Colonic mucosa (tissue), 4 donors: ENCODE data around the gene SUFU. TPM values are rescaled to one million over a fixed set of nuclear protein-coding genes. Genes with fewer than 3 reads are reported as not detected.

Source experiments
- DNase-seq: peaks from one replicate; pipeline ENCODE4 v3.0.0-alpha.2; 2020
- H3K27ac ChIP-seq: fragments of 200-600 bp; one replicate; pipeline ENCODE4 v1.8.0; 2021
- H3K27me3 ChIP-seq: fragments of 200-600 bp; one replicate; pipeline ENCODE4 v1.8.0; 2021
- H3K36me3 ChIP-seq: fragments of 200-600 bp; one replicate; pipeline ENCODE4 v1.8.0; 2021
- H3K4me1 ChIP-seq: fragments of 200-600 bp; one replicate; pipeline ENCODE4 v1.8.0; 2021; ENCODE audit warnings: mild to moderate bottlenecking
- H3K4me3 ChIP-seq: fragments of 200-600 bp; one replicate; pipeline ENCODE4 v1.8.0; 2021
- H3K9ac ChIP-seq, 2 donors: one replicate each; pipeline ENCODE4 v1.7.0; 2013; ENCODE audit warnings: control low read depth in 2 of 2, low read depth in 2 of 2, low read length in 2 of 2
- H3K9me3 ChIP-seq: fragments of 200-600 bp; one replicate; pipeline ENCODE4 v1.8.0; 2021
- intact Hi-C: fragments of 100-400 bp; cut with DNase I; formaldehyde crosslinking; loops from one replicate; pipeline ENCODE4 v1.14.1; 2022
- total RNA-seq, 2 donors: library from RNA; stranded (reverse); fragmentation: NEBNext Ultra II Directional in 1 of 2; extraction: Animal tissue kit (Norgen Biotek cat#: 25700) in 1 of 2; gene quantifications; one replicate each; pipeline ENCODE4 v1.2.1, GENCODE V29; 2021
- TF ChIP-seq, protein P1 (sequence below): fragments of 200-600 bp; IDR thresholded peaks from one replicate; pipeline ENCODE4 v1.8.0; 2022; ENCODE audit warnings: antibody characterized with exemption, mild to moderate bottlenecking
- donor health status: healthy.
- donor health status: DM: no; HTN: no; CAD: no.
- donor health status: DM: no; HTN: no; CAD: no.

SUFU gene
- total RNA-seq, 2 donors from 2014 or later, result 7.6 to 8.6 TPM

DNA sequence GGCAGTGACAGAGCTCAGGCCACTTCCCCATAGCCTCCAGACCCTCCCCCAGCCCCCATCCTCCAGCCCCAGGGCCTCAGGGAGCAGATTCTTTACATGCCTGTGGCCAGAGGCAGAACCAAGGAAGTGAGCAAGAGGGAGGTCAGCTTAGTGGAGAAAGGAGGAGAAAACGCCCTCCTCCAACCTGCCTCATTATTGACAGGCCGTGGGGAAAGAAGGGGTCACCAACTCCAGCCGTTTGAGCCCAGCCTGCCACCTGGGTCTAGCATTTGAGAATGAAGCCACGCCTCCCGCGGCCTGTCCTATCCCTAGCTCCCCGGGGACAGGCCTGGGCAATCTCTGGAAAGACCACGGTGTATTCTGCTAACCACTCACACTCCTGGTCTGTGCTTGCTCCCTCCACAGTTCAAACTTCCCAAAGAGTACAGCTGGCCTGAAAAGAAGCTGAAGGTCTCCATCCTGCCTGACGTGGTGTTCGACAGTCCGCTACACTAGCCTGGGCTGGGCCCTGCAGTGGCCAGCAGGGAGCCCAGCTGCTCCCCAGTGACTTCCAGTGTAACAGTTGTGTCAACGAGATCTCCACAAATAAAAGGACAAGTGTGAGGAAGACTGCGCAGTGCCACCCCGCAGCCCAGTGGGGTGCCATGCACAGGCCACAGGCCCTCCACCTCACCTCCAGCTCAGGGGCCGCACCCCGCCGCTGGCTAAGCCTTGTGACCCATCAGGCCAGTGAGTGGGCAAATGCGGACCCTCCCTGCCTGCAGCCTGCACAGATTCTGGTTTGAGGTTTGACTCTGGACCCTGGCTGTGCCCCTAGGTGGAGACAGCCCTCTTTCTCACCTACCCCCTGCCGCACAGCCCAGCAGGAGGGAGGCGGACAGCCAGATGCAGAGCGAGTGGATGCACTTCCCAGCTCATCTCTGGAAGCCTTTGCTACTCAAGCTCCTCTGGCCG is 126.2 kb downstream of the SUFU start:
- H3K27ac ChIP-seq, result peak overlapping the region; percentile 33
- intact Hi-C loops, result no loop called here
- TF ChIP-seq, protein P1, sequence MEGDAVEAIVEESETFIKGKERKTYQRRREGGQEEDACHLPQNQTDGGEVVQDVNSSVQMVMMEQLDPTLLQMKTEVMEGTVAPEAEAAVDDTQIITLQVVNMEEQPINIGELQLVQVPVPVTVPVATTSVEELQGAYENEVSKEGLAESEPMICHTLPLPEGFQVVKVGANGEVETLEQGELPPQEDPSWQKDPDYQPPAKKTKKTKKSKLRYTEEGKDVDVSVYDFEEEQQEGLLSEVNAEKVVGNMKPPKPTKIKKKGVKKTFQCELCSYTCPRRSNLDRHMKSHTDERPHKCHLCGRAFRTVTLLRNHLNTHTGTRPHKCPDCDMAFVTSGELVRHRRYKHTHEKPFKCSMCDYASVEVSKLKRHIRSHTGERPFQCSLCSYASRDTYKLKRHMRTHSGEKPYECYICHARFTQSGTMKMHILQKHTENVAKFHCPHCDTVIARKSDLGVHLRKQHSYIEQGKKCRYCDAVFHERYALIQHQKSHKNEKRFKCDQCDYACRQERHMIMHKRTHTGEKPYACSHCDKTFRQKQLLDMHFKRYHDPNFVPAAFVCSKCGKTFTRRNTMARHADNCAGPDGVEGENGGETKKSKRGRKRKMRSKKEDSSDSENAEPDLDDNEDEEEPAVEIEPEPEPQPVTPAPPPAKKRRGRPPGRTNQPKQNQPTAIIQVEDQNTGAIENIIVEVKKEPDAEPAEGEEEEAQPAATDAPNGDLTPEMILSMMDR, result no peak
- no peak overlapping the region for H3K4me3 ChIP-seq
- H3K4me1 ChIP-seq, result peaks cover 4% of the 10 kb centered on the region
- no peaks in the 10 kb centered on the region for H3K27me3 ChIP-seq
- H3K36me3 ChIP-seq, result no peaks in the 10 kb centered on the region
- H3K9ac ChIP-seq, result peak overlapping the region in 1 of 2 donors; percentile 19
- no peaks in the 10 kb centered on the region for H3K9me3 ChIP-seq
- DNase-seq, result no peak

DNA sequence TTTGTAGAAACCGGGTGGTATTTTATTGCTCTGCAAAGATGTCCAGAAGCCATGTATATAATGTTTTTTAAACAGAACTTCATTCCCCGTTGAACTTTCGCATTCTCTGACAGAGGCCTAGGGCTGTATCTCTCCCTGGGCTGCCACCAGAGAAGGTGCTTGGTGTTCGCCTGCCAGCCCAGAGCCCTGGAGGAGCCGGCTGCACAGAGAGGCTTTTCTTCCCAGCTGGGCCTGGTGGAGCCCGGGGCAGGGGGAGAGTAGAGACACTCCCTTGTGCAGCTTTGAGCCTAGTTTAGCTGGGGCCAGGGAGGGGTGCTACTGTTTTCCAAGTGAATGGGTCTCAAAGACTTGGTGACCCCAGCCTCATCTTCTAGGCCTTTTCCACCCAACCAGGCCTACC is 126.9 kb downstream of the SUFU start:
- no peaks in the 10 kb centered on the region for H3K27me3 ChIP-seq
- TF ChIP-seq, protein P1, result no peak
- H3K9me3 ChIP-seq, result no peaks in the 10 kb centered on the region
- DNase-seq, result no peak
- intact Hi-C loops, result no loop called here
- no peak overlapping the region for H3K4me3 ChIP-seq
- peaks cover 4% of the 10 kb centered on the region for H3K4me1 ChIP-seq
- peak overlapping the region; percentile 33 for H3K27ac ChIP-seq
- H3K9ac ChIP-seq, result no peak overlapping the region
- no peaks in the 10 kb centered on the region for H3K36me3 ChIP-seq

DNA sequence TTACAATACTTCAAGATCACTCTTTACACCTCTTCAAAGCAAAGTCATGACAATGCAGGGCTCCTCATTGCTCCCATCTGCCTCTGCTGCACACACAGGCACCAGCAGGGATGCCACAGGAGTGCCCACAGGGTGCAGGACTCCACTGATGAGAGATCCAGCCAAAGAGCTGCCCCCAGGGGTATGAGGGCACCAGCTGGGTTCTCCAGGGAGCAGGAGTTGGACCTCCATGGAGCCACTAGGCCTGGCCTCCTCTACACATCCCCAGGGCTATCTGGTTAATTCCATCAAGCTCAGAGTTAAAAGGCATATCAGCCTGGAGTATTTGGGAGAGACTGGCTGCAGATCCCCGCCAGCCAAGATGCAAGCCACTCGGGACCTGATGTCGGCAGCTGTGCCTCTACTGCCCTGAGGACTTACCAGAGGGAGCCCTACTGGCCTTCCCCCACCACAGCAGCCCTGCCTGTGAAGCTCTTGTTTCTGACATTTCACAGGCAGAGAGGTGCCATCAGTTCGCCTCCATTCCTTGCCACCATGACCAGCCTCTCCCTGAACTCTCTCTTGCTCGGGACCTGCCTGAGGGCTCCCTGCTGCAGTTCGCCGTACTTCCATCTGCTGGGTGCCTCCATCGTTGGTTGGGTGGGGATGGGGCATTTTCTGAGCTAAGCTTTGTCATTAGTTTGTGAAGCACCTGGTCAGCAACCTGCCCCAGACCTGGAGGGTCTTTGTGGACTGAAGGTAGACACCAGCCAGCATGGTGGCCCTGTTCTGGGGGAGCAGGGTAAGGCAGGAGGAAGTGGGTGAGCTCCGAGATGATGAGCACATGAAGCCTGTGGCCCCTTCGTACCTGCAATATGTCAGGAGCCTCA is 128.0 kb downstream of the SUFU start:
- Histone ChIP-seq H3K27ac (peak overlapping the region; percentile 64), H3K4me1 (peaks cover 4% of the 10 kb centered on the region), H3K9ac (no peak overlapping the region), H3K36me3 (no peaks in the 10 kb centered on the region), H3K27me3 (no peaks in the 10 kb centered on the region), H3K4me3 (no peak overlapping the region), H3K9me3 (no peaks in the 10 kb centered on the region)
- intact Hi-C loops, result no loop called here
- TF ChIP-seq, protein P1, result no peak
- no peak for DNase-seq

DNA sequence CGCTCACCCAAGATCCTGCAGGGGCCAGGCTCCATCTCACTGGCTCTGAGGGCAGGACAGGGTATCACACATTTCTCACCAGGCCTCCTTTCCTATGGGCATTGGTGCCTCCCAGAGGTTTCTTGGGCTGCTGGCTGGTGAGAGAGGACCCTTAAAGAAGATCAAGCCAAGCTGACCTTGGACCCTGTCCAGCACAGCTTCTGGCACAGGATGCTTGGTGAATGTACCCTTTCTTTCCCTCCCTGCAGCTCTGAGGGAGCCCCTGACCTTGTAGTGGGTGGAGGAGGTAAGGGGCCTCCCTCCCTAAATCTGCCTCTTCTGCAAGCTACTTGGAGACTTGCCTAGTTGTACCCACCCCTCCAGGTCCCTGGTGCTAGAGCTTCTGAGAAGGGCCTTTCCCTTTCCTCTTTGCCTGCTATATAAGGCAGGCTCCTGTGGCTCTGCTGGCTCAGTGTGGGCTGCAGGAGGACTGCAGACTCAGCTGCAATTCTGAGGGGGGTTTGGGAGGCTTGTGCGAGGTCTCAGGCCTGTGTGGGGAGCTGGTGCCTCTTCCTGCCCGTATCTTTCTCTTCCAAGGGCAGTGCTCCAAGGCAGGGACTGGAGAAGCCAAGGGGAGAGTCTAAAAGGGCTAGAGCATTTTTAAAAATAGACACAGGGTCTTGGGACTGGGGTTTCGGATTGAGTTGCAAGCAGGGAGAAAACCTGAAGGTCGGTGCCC is 128.8 kb downstream of the SUFU start:
- Histone ChIP-seq H3K4me1 (peaks cover 2% of the 10 kb centered on the region), H3K9ac (peak overlapping the region in 1 of 2 donors; percentile 8)

More for the DNA sequence above, 128.8 kb downstream of the SUFU start:
- no peaks in the 10 kb centered on the region for H3K36me3 ChIP-seq
- H3K9me3 ChIP-seq, result no peaks in the 10 kb centered on the region
- no peaks in the 10 kb centered on the region for H3K27me3 ChIP-seq
- H3K27ac ChIP-seq, result peak overlapping the region; percentile 64
- intact Hi-C loops, result no loop called here
- no peak overlapping the region for H3K4me3 ChIP-seq
- TF ChIP-seq, protein P1, result no peak
- no peak for DNase-seq
